HepG2 (cell line): ENCODE data around the gene SYPL1. TPM values are rescaled to one million over a fixed set of nuclear protein-coding genes. Genes with fewer than 3 reads are reported as not detected.

ENCODE experiments used
- CAMTA2 ChIP-seq: sonication (generic); formaldehyde crosslinking; IDR thresholded peaks from 2 replicates; pipeline ENCODE4 v1.4.0; 2020; ENCODE audit warnings: mild to moderate bottlenecking, missing genetic modification reagents, borderline replicate concordance
- CCAR2 ChIP-seq: fragments of 200-400 bp; formaldehyde crosslinking; optimal IDR thresholded peaks from 2 replicates; pipeline ENCODE3; 2018; ENCODE audit warnings: low read depth, mild to moderate bottlenecking, low read length, moderate library complexity
- FIP1L1 ChIP-seq: fragments of 200-400 bp; formaldehyde crosslinking; IDR thresholded peaks from 2 replicates; pipeline ENCODE4 v1.6.1; 2018; ENCODE audit warnings: low read depth, mild to moderate bottlenecking, low read length, moderate library complexity, borderline replicate concordance; ENCODE audit not compliant: insufficient read depth
- HMGXB4 ChIP-seq, 2 experiments: sonication (generic) in 1 of 2; formaldehyde crosslinking in 1 of 2; IDR thresholded peaks; 2 replicates each; pipeline versions ENCODE4 v1.4.0 to v1.6.1; 2018 to 2020; ENCODE audit warnings: missing genetic modification reagents in 2 of 2, borderline replicate concordance in 1 of 2, low read depth in 1 of 2, mild to moderate bottlenecking in 1 of 2, missing biosample characterization in 1 of 2
- IKZF5 ChIP-seq: IDR thresholded peaks from 2 replicates; pipeline ENCODE4 v1.6.1; 2018; ENCODE audit warnings: missing genetic modification reagents, mild to moderate bottlenecking, missing compliant biosample characterization
- ISL2 ChIP-seq: sonication (generic); formaldehyde crosslinking; IDR thresholded peaks from 2 replicates; pipeline ENCODE4 v1.5.0; 2020; ENCODE audit warnings: missing genetic modification reagents
- JUN ChIP-seq: sonication (generic); formaldehyde crosslinking; IDR thresholded peaks from 2 replicates; pipeline ENCODE4 v1.4.0; 2020; ENCODE audit warnings: mild to moderate bottlenecking, missing genetic modification reagents
- KDM2A ChIP-seq: sonication (generic); formaldehyde crosslinking; IDR thresholded peaks from 2 replicates; pipeline ENCODE4 v1.4.0; 2020; ENCODE audit warnings: low read depth, missing genetic modification reagents, borderline replicate concordance
- NR2C2 ChIP-seq: sonication (generic); formaldehyde crosslinking; IDR thresholded peaks from 2 replicates; pipeline ENCODE4 v1.4.0; 2020; ENCODE audit warnings: missing genetic modification reagents, mild to moderate bottlenecking, moderate library complexity, borderline replicate concordance
- RXRB ChIP-seq: IDR thresholded peaks from 2 replicates; pipeline ENCODE4 v1.6.1; 2016; ENCODE audit warnings: borderline replicate concordance, missing genetic modification reagents, missing compliant biosample characterization
- TFDP1 ChIP-seq: IDR thresholded peaks from 2 replicates; pipeline ENCODE4 v1.6.1; 2016; ENCODE audit warnings: missing compliant biosample characterization, missing genetic modification reagents, borderline replicate concordance
- TSC22D2 ChIP-seq: sonication (generic); formaldehyde crosslinking; IDR thresholded peaks from 2 replicates; pipeline ENCODE4 v1.5.1; 2020; ENCODE audit warnings: missing genetic modification reagents, mild to moderate bottlenecking, borderline replicate concordance
- ZMAT3 ChIP-seq: sonication (generic); formaldehyde crosslinking; conservative IDR thresholded peaks from 2 replicates; pipeline ENCODE4 v1.7.0; 2021; ENCODE audit warnings: missing genetic modification reagents
- ZNF20 ChIP-seq: sonication (generic); formaldehyde crosslinking; IDR thresholded peaks from 2 replicates; pipeline ENCODE4 v1.4.0; 2020; ENCODE audit warnings: mild to moderate bottlenecking, moderate library complexity, missing genetic modification reagents
- ZNF224 ChIP-seq: sonication (generic); formaldehyde crosslinking; IDR thresholded peaks from 2 replicates; pipeline ENCODE4 v1.5.0; 2020; ENCODE audit warnings: mild to moderate bottlenecking, missing genetic modification reagents
- ZNF33B ChIP-seq: sonication (generic); formaldehyde crosslinking; IDR thresholded peaks from 2 replicates; pipeline ENCODE4 v1.5.1; 2020; ENCODE audit warnings: mild to moderate bottlenecking, missing genetic modification reagents
- ZNF703 ChIP-seq: sonication (generic); formaldehyde crosslinking; IDR thresholded peaks from 2 replicates; pipeline ENCODE4 v1.5.1; 2020; ENCODE audit warnings: missing genetic modification reagents, mild to moderate bottlenecking, moderate library complexity, borderline replicate concordance
- ZNF766 ChIP-seq: sonication (generic); formaldehyde crosslinking; IDR thresholded peaks from 2 replicates; pipeline ENCODE4 v1.5.0; 2020; ENCODE audit warnings: missing genetic modification reagents, borderline replicate concordance
- ZNF776 ChIP-seq: sonication (generic); formaldehyde crosslinking; IDR thresholded peaks from 2 replicates; pipeline ENCODE4 v1.4.0; 2020; ENCODE audit warnings: mild to moderate bottlenecking, missing genetic modification reagents
- ZNF883 ChIP-seq: sonication (generic); formaldehyde crosslinking; IDR thresholded peaks from 2 replicates; pipeline ENCODE4 v1.5.1; 2020; ENCODE audit warnings: mild to moderate bottlenecking, missing genetic modification reagents; ENCODE audit errors: not compliant biosample characterization
- polyA plus RNA-seq, 8 experiments: library from polyadenylated mRNA; depleted of rRNA in 3 of 8; stranded (reverse) in 7 of 8; unstranded in 1 of 8; fragments of >200 nt; fragmentation: Illumina TruSeq in 4 of 8; extraction: Trizol in 4 of 8; gene quantifications; 2 replicates each; pipeline versions ENCODE4 v1.2.1 to v1.2.3, GENCODE V29; 2011 to 2016; ENCODE audit warnings: low read depth in 4 of 8, missing spikeins in 1 of 8, mixed read lengths in 1 of 8; ENCODE audit not compliant: insufficient read depth in 1 of 8
- total RNA-seq, 5 experiments: library from RNA; depleted of rRNA; stranded (reverse); fragments of >200 nt; fragmentation: Illumina TruSeq; extraction: Trizol; gene quantifications; 2 replicates each; pipeline ENCODE4 v1.2.3, GENCODE V29; 2016; ENCODE audit warnings: low read depth in 1 of 5
- TF ChIP-seq, protein P1 (sequence below): IDR thresholded peaks from 2 replicates; pipeline ENCODE4 v1.6.1; 2016; ENCODE audit warnings: mild to moderate bottlenecking, missing biosample characterization, missing genetic modification reagents
- TF ChIP-seq, protein P2 (sequence below): sonication (generic); formaldehyde crosslinking; IDR thresholded peaks from 2 replicates; pipeline ENCODE4 v1.4.0; 2020; ENCODE audit warnings: missing genetic modification reagents, low read depth, mild to moderate bottlenecking, borderline replicate concordance

The SYPL1 gene
- total and polyA plus RNA-seq, 2 of the 13 experiments (the other 11 are each of a cell fraction or from before 2014, with no cell fraction given): 27.5 to 40.2 TPM

DNA sequence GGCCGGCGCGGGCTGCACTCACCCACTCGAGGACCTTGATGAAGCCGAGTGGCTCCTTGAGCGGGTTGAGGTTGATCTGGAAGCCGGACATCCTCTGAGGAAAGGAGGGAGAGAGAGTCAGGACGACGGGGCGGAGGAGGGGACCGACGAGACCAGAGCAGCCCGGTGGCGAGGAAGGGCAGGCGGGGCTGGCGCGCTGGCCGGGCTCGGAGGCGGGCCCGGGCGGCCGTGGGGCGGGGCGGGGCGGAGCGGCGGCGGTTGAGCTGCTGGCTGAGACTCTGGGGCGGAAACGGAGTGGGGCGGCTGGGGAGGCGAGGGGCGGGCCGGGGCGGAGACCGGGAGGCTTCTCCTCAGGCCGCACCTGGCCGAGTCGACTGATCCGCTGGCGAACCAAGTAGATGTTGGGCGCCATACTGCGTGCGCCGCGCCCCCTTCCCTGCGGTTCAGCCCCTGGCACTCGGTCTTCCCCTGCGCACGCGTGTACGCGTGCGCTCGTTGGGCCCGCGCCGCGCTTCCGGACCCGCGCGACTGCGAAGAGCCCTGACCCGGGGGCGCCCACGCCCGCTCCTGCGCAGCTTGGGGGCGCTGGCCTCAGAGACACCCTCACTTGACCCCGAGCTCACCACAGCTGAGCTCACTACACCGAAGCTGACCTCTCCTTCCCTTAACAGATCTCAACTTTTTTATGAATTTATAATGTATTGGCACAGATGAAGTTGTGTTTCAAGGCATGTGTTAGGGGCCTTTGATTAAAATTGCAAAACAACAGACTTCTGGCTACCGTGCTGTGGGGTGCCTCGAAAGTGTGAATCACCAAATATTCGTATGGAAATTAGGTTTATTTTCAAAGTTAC lies at the start of gene SYPL1 (continued):
- TF ChIP-seq JUN (peak; percentile 35; the same call in 1 of the 2 replicates), CAMTA2 (0 out of 2 replicates have a peak, but pooled peaks have one; percentile 23), TSC22D2 (peak; percentile 49; the same call in 1 of the 2 replicates), ZNF224 (CRISPR knock-in tag) (no peak), TFDP1 (CRISPR knock-in tag) (no peak), KDM2A (CRISPR knock-in tag) (peak; percentile 64; the same call in 1 of the 2 replicates), CCAR2 (no peak), ZNF20 (CRISPR knock-in tag) (0 out of 2 replicates have a peak, but pooled peaks have one; percentile 27), ZNF883 (peak; percentile 85), ZMAT3 (0 out of 2 replicates have a peak, but pooled peaks have one; percentile 17), NR2C2 (CRISPR knock-in tag) (peak; percentile 44; the same call in 1 of the 2 replicates), HMGXB4 (CRISPR knock-in tag; IDR thresholded peaks at IDR 0.05; ENCODE audit: borderline replicate concordance in 1 of 2, low read depth in 1 of 2) (peak in 1 of 2 experiments; percentile 56; a peak in 2 of 4 replicates), IKZF5 (no peak; the same call in 1 of the 2 replicates), ZNF776 (CRISPR knock-in tag) (0 out of 2 replicates have a peak, but pooled peaks have one; percentile 0), ZNF766 (CRISPR knock-in tag) (no peak), FIP1L1 (no peak), RXRB (CRISPR knock-in tag) (peak; percentile 44), ZNF33B (peak; percentile 59; the same call in 1 of the 2 replicates), ISL2 (CRISPR knock-in tag) (0 out of 2 replicates have a peak, but pooled peaks have one; percentile 29), ZNF703 (no peak)
- TF ChIP-seq, protein P1, sequence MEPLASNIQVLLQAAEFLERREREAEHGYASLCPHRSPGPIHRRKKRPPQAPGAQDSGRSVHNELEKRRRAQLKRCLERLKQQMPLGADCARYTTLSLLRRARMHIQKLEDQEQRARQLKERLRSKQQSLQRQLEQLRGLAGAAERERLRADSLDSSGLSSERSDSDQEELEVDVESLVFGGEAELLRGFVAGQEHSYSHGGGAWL (CRISPR knock-in tag): peak; percentile 62; the same call in 1 of the 2 replicates
- TF ChIP-seq, protein P2, sequence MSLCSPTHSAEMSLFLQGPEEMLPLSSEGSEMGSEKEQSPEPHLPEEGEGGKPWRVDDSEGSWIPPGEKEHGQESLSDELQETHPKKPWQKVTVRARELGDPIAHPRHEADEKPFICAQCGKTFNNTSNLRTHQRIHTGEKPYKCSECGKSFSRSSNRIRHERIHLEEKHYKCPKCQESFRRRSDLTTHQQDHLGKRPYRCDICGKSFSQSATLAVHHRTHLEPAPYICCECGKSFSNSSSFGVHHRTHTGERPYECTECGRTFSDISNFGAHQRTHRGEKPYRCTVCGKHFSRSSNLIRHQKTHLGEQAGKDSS (CRISPR knock-in tag): peak; percentile 70
